DMS53 treated with DMSO at 0.1 percent for 48 hours (cell line): ENCODE measurements around the gene PTH1R.

Experiments used
- DNase-seq: peaks from one replicate; lab custom pipeline; 2025; ENCODE audit not compliant: unreplicated experiment; lab: John Stamatoyannopoulos, UW

PTH1R gene

GRCh38 chr3:46849686-46850467, 27.6 kb upstream of the PTH1R start:
- DNase-seq = no peak

- no peak for DNase-seq
These were observed 27.1 kb upstream of the PTH1R start for GRCh38 chr3:46850468-46850779.

DNA sequence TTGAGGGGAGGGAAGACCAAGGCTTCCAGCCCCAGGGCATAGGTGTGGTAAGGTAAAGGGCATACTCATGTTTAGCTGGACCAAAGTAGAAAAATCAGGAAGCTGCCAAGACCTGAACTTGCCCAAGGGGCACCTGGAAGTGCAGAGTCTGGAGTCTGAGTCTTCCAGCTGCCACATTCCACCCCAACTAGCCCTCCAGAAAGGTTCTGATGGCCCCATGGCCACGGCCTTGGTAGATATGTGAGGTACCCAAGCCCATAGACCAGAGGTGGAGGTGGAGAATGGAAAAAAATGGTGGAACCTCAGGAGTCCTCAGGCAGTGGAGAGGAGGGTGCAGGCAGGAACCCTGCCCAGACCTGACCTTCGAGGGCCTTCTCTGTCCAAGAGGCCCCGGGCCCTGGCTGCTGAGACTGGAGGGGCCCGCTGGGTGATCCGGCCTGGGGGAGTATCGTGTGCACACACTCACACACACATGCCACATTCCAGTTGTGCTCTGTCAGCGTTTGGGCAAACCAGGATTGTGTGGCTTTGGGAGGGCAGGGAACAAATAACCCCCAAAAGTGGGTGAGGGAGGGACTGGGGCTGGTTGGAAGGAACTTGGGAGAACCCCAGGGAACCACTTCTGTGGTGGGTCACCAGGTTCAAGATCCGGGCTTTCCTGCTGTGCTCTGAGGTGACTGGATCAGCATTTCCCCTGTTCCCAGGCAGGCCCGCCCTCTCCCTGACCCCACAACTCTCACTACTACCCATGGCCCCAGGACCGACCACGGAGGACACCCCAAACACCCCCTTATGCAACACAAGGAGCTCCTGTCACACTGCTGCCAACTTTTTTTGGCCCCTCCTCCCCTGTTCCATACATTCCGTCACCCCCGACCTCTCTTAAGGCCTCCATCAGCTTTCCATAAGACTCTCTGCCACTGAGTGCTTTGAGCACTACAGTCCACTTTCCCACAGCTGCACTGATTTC, 25.9 kb upstream of the PTH1R start:
- DNase-seq = no peak

- DNase-seq = no peak
These were observed 25.2 kb upstream of the PTH1R start for GRCh38 chr3:46852334-46852720.

- no peak for DNase-seq
These were observed 24.6 kb upstream of the PTH1R start for GRCh38 chr3:46852839-46853355.

DNA sequence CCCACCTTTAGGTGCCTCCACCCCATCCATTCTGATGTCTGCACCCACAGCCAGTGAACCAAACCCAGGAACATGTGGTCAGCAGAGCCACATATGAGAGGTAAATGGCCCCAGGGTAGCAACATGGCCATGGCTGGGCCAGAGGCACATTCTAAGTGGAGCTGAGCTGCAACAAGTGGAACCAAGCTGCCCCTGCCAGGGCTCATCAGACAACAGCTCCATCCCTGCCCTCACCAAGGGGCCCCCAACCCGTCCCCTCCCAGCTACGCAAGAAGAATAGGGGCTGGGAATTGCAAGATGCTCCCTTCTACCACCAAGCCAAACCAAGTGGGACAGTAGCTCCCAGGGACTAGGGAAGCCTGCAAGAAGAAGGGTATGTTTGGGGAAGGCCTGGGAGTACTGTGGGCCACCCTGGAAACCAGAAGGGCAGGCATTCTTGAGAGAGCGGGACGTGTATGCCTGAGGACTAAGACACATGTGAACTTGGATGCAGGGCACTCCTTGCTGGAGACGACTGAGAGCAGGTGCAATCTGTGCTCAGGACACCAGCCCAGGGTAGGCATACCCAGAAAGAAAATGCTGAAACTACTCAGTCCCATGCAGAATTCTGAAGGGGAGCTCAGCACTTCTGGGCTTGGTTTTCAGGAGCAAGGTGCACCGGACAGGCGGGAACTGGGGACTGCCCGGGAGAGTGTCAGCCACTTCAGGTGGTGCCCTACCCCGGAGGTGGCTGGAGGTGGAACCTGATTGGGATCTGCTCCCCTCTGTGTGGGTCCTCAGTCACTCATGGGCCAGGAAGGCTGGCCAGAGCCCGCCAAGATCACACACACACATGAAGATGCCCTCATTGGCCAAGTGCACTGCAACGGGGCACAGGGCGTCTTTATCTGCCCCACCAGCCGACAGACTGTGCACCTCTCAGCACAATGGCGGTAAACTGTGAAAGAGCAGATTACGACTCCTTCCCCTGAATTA, 23.8 kb upstream of the PTH1R start:
- DNase-seq = no peak

DNA sequence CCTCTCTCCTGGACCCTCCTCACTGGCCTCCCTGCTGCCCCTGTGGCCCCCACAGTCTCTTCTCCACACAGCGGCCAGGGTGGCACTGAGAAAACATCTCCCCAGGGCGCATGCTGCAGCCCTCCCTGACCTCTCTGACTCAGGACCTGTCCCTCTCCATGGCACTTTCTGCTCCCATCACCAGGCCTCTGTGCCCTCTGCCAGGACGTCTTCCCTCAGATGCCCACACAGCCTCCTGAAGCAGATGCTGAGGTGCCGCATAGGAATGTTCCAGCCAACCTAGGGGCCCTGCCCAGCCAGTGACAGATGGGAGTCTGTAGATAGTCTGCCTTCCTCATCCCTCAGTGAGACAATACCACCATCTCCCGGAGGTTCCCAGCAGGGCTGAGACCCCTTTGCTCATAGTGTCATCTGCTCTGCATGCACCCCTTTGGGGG, 22.9 kb upstream of the PTH1R start:
- no peak for DNase-seq

- no peak for DNase-seq
These were observed 20.7 kb upstream of the PTH1R start for GRCh38 chr3:46856576-46857471.

DNA sequence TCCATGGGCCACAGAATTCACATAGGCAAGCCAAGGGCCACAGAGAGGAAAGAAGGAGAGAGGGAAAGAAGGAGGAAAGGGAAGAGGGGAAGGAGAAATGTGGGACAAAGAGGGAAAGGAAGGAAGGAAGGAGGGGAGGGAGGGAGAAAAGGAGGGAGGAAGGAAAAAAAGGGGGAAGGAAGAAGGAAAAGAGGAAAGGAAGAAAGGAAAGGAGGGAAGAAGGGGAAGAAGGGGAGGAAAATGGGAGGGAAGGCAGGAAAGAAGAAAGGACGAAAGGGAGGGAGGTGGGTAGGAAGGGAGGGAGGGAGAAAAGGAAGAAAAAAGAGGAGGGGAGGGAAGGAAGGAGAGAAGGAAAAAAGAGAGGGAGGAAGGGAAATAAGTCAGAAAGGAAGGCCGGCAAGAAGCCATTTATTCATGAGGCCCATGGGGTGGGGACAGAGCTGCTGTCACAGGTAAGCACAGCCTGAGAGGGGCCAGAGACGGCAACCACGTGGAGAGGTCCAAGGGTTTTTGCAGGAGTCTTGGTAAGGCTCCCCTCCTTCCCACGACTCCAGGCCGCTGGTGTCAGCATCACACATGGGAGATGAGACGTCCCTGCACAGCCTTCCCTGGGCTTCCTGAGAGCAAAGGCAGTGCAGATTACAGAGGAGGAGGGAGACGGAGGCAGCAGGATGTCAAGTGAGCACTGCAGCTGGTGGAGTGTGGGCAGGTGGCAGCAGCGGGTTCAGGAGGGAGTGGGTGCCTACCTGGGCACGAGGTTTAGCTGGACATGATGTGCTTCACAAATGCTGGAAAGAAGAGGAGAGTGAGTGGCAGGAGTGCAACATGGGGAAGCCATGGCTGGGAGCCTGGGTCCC, 19.8 kb upstream of the PTH1R start:
- no peak for DNase-seq

DNA sequence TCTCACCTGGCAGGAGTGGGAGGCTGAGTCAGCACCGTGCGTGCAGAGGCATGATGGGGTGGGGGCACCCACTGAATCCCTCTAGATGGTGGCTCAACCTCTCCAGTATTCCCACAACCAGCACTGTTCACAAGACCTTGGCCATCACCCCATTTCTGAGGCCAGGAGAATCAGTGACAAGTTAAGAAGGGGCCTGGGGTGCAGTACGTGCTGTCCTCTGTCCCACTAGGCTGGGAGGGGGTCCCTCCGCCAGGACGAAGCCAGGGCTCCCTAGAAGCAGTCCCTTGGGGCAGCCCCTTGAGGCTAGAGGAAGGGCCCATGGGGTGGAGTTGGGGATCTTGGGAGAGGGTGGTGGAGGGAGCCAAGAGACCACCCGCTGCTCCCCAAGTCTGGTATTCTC, 19.1 kb upstream of the PTH1R start:
- no peak for DNase-seq

DNA sequence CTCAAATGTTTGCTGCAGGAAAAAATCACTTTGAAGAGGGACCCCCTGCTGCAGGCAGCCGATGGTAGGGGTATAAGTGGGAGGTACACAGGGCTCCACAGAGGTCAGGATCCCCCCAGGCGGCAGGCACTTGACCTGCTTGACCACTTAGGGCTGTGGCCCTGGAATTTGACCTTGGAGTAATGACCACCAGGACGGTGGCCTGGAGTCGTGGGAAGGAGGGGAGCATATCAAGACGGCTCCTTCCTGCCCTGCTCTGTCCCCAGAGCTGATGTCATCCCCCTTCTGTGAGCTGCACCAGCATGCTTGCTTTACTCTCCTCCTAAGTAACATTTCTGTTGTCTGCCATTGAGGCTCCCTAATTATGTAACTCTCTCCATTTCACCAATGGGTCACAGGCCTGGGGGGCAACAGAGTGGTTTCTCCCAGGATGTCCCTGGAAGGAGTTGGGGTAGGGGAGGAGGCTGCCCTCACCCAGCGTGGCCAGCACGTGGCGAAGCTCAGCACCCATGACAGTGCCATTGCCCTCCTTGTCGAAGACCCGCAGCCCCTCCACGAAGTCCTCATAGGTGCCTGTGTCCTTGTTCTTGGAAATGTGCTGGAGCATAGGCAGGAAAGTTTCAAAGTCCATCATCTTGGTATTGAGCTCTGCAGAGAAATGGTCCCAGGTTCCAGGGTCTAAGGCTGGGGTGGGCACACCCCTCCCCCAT, 18.4 kb upstream of the PTH1R start:
- DNase-seq = no peak

GRCh38 chr3:46860017-46860809, 17.3 kb upstream of the PTH1R start:
- DNase-seq = no peak

GRCh38 chr3:46860810-46861604, 16.5 kb upstream of the PTH1R start:
- DNase-seq = no peak

- no peak for DNase-seq
These were observed 15.7 kb upstream of the PTH1R start for GRCh38 chr3:46861605-46862368.

DNA sequence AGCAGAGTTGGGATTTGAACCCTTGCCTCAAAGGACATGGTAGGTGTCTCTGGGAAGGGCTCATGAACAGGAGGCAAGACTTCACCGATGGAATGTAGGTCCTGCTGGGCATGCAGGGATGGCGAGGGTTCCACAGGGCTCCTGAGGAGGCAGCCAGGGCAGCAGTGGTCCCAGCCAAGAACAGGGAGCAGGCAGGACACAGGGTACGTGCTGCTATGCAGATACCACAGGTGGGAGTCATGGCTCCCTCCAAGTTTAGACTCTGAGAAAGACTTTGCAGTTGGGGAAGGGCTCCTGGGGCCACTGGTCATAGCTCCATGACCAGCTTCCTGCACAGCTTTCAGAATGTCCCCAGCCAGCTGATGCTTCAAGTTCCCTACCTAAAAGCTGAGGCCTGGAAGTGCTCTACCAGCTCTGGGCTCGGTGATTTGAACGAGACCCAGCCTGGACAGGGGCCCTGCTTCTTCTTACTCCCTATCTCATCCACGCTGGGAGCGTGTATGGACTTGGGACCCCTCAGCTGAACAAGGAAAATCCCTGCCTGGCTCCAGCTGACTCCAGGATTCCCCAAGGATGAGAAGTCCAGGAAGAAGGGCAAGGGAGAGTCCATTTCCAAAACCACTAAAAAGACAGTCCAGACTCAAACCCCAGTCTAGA, 15.0 kb upstream of the PTH1R start:
- DNase-seq = no peak
